H1 (cell line): ENCODE data around the gene AHR. TPM values are rescaled to one million over a fixed set of nuclear protein-coding genes. Genes with fewer than 3 reads are reported as not detected.

Experiments used
- CTCF ChIA-PET: fragments of 300-600 bp; sonication (Branson Sonifier 250); formaldehyde crosslinking; loops from one replicate; lab custom pipeline; 2021; ENCODE audit not compliant: partially characterized antibody; lab: Charles Lee
- POLR2A ChIA-PET: fragments of 300-600 bp; sonication (Branson Sonifier 250); formaldehyde crosslinking; loops from one replicate; lab custom pipeline; 2021; ENCODE audit warnings: inconsistent platforms; ENCODE audit not compliant: partially characterized antibody; lab: Charles Lee
- DNase-seq, 2 experiments: peaks; one replicate each; pipeline versions ENCODE4 v3.0.0 to v3.0.0-alpha.2; 2010 to 2022; ENCODE audit warnings: low spot score in 2 of 2, low read depth in 1 of 2, mixed read lengths in 1 of 2
- FAIRE-seq: peaks from 2 replicates; lab custom pipeline; 2011; peaks lifted over from hg19 to GRCh38; lab: Jason Lieb, UNC
- H2AFZ ChIP-seq: 2 replicates; pipeline ENCODE4 v1.8.1; 2012; ENCODE audit warnings: low read length, inconsistent platforms
- H2AK5ac ChIP-seq: 2 replicates; pipeline ENCODE4 v1.6.1; 2013; ENCODE audit warnings: low read depth, low read length
- H2BK120ac ChIP-seq: replicated peaks from 2 replicates; pipeline ENCODE3; 2013; ENCODE audit warnings: low read depth, low read length, inconsistent platforms
- H2BK12ac ChIP-seq: 2 replicates; pipeline ENCODE4 v1.6.1; 2013; ENCODE audit warnings: low read depth, low read length
- H2BK15ac ChIP-seq: 2 replicates; pipeline ENCODE4 v1.6.1; 2013; ENCODE audit warnings: low read length
- H2BK20ac ChIP-seq: 2 replicates; pipeline ENCODE4 v1.6.1; 2013; ENCODE audit warnings: low read length
- H2BK5ac ChIP-seq: 2 replicates; pipeline ENCODE4 v1.6.1; 2013; ENCODE audit warnings: low read depth, low read length
- H3K14ac ChIP-seq: 2 replicates; pipeline ENCODE4 v1.6.1; 2013; ENCODE audit warnings: inconsistent platforms; ENCODE audit not compliant: insufficient read length
- H3K18ac ChIP-seq: 2 replicates; pipeline ENCODE4 v1.6.1; 2013; ENCODE audit warnings: low read length; ENCODE audit errors: extremely low read depth
- H3K23ac ChIP-seq: 2 replicates; pipeline ENCODE4 v1.6.1; 2013; ENCODE audit warnings: inconsistent platforms; ENCODE audit not compliant: insufficient read length
- H3K23me2 ChIP-seq: 2 replicates; pipeline ENCODE4 v1.6.1; 2013; ENCODE audit warnings: low read depth, low read length
- H3K27ac ChIP-seq: 2 replicates; pipeline ENCODE4 v1.6.1; 2011; ENCODE audit warnings: low read depth, low read length, inconsistent platforms
- H3K27me3 ChIP-seq, 4 experiments: replicated peaks in 1 of 4; 1 replicate in 1 of 4; 2 replicates in 3 of 4; pipeline versions ENCODE4 v1.6.1 to v1.8.1; 2011 to 2013; ENCODE audit warnings: low read length in 3 of 4, mild to moderate bottlenecking in 3 of 4, inconsistent platforms in 2 of 4, mixed read lengths in 2 of 4, moderate library complexity in 1 of 4; ENCODE audit not compliant: control insufficient read depth in 3 of 4, insufficient read depth in 3 of 4; ENCODE audit errors: extremely low read depth in 1 of 4
- H3K36me3 ChIP-seq, 4 experiments: 2 replicates each; pipeline versions ENCODE4 v1.6.1 to v1.8.1; 2011 to 2013; ENCODE audit warnings: mild to moderate bottlenecking in 4 of 4, low read length in 3 of 4, moderate library complexity in 2 of 4, control low read depth in 1 of 4, inconsistent platforms in 1 of 4; ENCODE audit not compliant: insufficient read depth in 4 of 4, control insufficient read depth in 2 of 4
- H3K4ac ChIP-seq: replicated peaks from 2 replicates; pipeline ENCODE3; 2013; ENCODE audit warnings: low read length, low read depth, mixed read lengths, inconsistent platforms; ENCODE audit not compliant: insufficient read length
- H3K4me1 ChIP-seq, 4 experiments: replicated peaks in 1 of 4; 1 replicate in 1 of 4; 2 replicates in 3 of 4; pipeline versions ENCODE4 v1.6.1 to v1.8.1; 2011 to 2013; ENCODE audit warnings: low read length in 3 of 4, inconsistent platforms in 2 of 4, mixed read lengths in 1 of 4; ENCODE audit not compliant: insufficient read depth in 4 of 4, control insufficient read depth in 3 of 4
- H3K4me2 ChIP-seq, 2 experiments: 2 replicates each; pipeline versions ENCODE4 v1.6.1 to v1.8.1; 2011 to 2013; ENCODE audit warnings: low read depth in 2 of 2, low read length in 2 of 2, control low read depth in 1 of 2, inconsistent platforms in 1 of 2, mild to moderate bottlenecking in 1 of 2; ENCODE audit not compliant: insufficient read depth in 1 of 2
- H3K4me3 ChIP-seq, 4 experiments: fragments of 200-600, 300-600 bp in 1 of 4; sonication (generic), shearing (Covaris generic), sonication (Bioruptor Twin) in 1 of 4; 2 replicates each; pipeline versions ENCODE4 v1.5.1 to v1.8.1; 2011 to 2016; ENCODE audit warnings: low read length in 4 of 4, low read depth in 3 of 4, control low read depth in 2 of 4, inconsistent platforms in 2 of 4, mild to moderate bottlenecking in 2 of 4, mixed read lengths in 1 of 4, moderate library complexity in 1 of 4; ENCODE audit not compliant: insufficient read depth in 2 of 4; ENCODE audit errors: extremely low read depth in 1 of 4
- H3K56ac ChIP-seq: replicated peaks from 2 replicates; pipeline ENCODE3; 2013; ENCODE audit warnings: low read depth, mild to moderate bottlenecking, mixed read lengths, low read length, inconsistent platforms; ENCODE audit not compliant: insufficient read length
- H3K79me1 ChIP-seq: 2 replicates; pipeline ENCODE4 v1.6.1; 2013; ENCODE audit warnings: low read depth, low read length, control low read depth
- H3K79me2 ChIP-seq, 2 experiments: 2 replicates each; pipeline versions ENCODE4 v1.6.1 to v1.8.1; 2012 to 2013; ENCODE audit warnings: low read length in 2 of 2, mild to moderate bottlenecking in 2 of 2, inconsistent platforms in 1 of 2; ENCODE audit not compliant: insufficient read depth in 2 of 2, control insufficient read depth in 1 of 2
- H3K9ac ChIP-seq, 4 experiments: replicated peaks in 1 of 4; 1 replicate in 1 of 4; 2 replicates in 3 of 4; pipeline versions ENCODE4 v1.6.1 to v1.8.1; 2011 to 2013; ENCODE audit warnings: low read depth in 3 of 4, low read length in 3 of 4, control low read depth in 2 of 4, mild to moderate bottlenecking in 2 of 4, moderate library complexity in 2 of 4, inconsistent platforms in 1 of 4; ENCODE audit errors: extremely low read depth in 1 of 4
- H3K9me3 ChIP-seq, 2 experiments: 2 replicates each; pipeline versions ENCODE4 v1.6.1 to v1.8.1; 2012 to 2013; ENCODE audit warnings: mild to moderate bottlenecking in 2 of 2, moderate library complexity in 2 of 2, control low read depth in 1 of 2, inconsistent platforms in 1 of 2, low read depth in 1 of 2, low read length in 1 of 2, mixed read lengths in 1 of 2; ENCODE audit not compliant: insufficient read depth in 2 of 2
- H4K20me1 ChIP-seq, 2 experiments: replicated peaks in 1 of 2; 2 replicates each; pipeline versions ENCODE3 to v1.8.1; 2011 to 2013; ENCODE audit warnings: inconsistent platforms in 2 of 2, low read length in 2 of 2, mild to moderate bottlenecking in 1 of 2; ENCODE audit not compliant: insufficient read depth in 2 of 2, control insufficient read depth in 1 of 2
- H4K5ac ChIP-seq: 2 replicates; pipeline ENCODE4 v1.6.1; 2013; ENCODE audit warnings: low read length, low read depth, mixed read lengths, inconsistent platforms; ENCODE audit not compliant: insufficient read length
- H4K8ac ChIP-seq: 2 replicates; pipeline ENCODE4 v1.8.0; 2013; ENCODE audit warnings: mild to moderate bottlenecking, moderate library complexity, low read length, inconsistent platforms; ENCODE audit not compliant: insufficient read depth; ENCODE audit errors: extremely low read depth
- H4K91ac ChIP-seq: replicated peaks from 2 replicates; pipeline ENCODE3; 2013; ENCODE audit warnings: low read length, mixed read lengths, inconsistent platforms; ENCODE audit not compliant: insufficient read length
- ASH2L ChIP-seq: fragments of 200-600, 300-600 bp; sonication (generic); IDR thresholded peaks from one replicate; pipeline ENCODE4 v1.7.1; 2017; ENCODE audit warnings: low read length
- BACH1 ChIP-seq: IDR thresholded peaks from 2 replicates; pipeline ENCODE4 v1.6.1; 2012; ENCODE audit warnings: low read length, improper control_type of control experiment
- CTBP2 ChIP-seq: IDR thresholded peaks from 2 replicates; pipeline ENCODE4 v1.7.0; 2011; ENCODE audit warnings: borderline replicate concordance, mild to moderate bottlenecking, moderate library complexity, mixed read lengths, low read length; ENCODE audit not compliant: insufficient read depth, insufficient read length
- EP300 ChIP-seq, 2 experiments: IDR thresholded peaks; 1 replicate in 1 of 2; 2 replicates in 1 of 2; pipeline ENCODE4 v1.6.1; 2011 to 2012; ENCODE audit warnings: low read depth in 2 of 2, low read length in 2 of 2, mild to moderate bottlenecking in 2 of 2, borderline replicate concordance in 1 of 2, inconsistent platforms in 1 of 2, moderate library complexity in 1 of 2
- HDAC6 ChIP-seq: IDR thresholded peaks from one replicate; pipeline ENCODE4 v1.7.1; 2012; ENCODE audit warnings: low read depth, mild to moderate bottlenecking, inconsistent platforms, low read length, moderate library complexity
- JUN ChIP-seq: IDR thresholded peaks from 2 replicates; pipeline ENCODE4 v1.6.1; 2011; ENCODE audit warnings: low read depth, mild to moderate bottlenecking, improper control_type of control experiment, low read length
- NANOG ChIP-seq: IDR thresholded peaks from 2 replicates; pipeline ENCODE4 v1.6.1; 2011; ENCODE audit warnings: low read length, low read depth, mild to moderate bottlenecking, inconsistent platforms; ENCODE audit not compliant: insufficient read depth, poor library complexity, severe bottlenecking
- PHF8 ChIP-seq: fragments of 200-600 bp; sonication (generic); conservative IDR thresholded peaks from 2 replicates; pipeline ENCODE4 v1.7.1; 2012; ENCODE audit warnings: low read depth, mild to moderate bottlenecking, inconsistent platforms, low read length, moderate library complexity
- RAD21 ChIP-seq, 2 experiments: IDR thresholded peaks in 1 of 2; conservative IDR thresholded peaks in 1 of 2; 2 replicates each; pipeline ENCODE4 v1.6.1; 2011; ENCODE audit warnings: low read depth in 2 of 2, low read length in 2 of 2, improper control_type of control experiment in 1 of 2, inconsistent platforms in 1 of 2, mild to moderate bottlenecking in 1 of 2, moderate library complexity in 1 of 2
- RFX5 ChIP-seq: IDR thresholded peaks from 2 replicates; pipeline ENCODE4 v1.6.1; 2011; ENCODE audit warnings: low read depth, low read length, improper control_type of control experiment, borderline replicate concordance
- SIX5 ChIP-seq: IDR thresholded peaks from 2 replicates; pipeline ENCODE4 v1.6.1; 2011; ENCODE audit warnings: mild to moderate bottlenecking, low read depth, low read length
- SP1 ChIP-seq: IDR thresholded peaks from 2 replicates; pipeline ENCODE4 v1.6.1; 2011; ENCODE audit warnings: low read depth, low read length
- SUZ12 ChIP-seq: fragments of 200-600 bp; sonication (generic); IDR thresholded peaks from 2 replicates; pipeline ENCODE4 v1.6.1; 2012; ENCODE audit warnings: mild to moderate bottlenecking, inconsistent platforms, low read length, moderate library complexity, mixed read lengths
- YY1 ChIP-seq: IDR thresholded peaks from 2 replicates; pipeline ENCODE4 v1.6.1; 2011; ENCODE audit warnings: low read depth, mild to moderate bottlenecking, low read length
- polyA plus RNA-seq, 7 experiments: library from polyadenylated mRNA; depleted of rRNA in 3 of 7; stranded (reverse) in 5 of 7; unstranded in 2 of 7; fragments of >200 nt in 5 of 7; fragments of 200-250 nt in 2 of 7; gene quantifications; 1 replicate in 5 of 7; 2 replicates in 1 of 7; 4 replicates in 1 of 7; pipeline versions ENCODE4 v1.2.1 to v1.2.3, GENCODE V29; 2011 to 2013; ENCODE audit warnings: missing spikeins in 2 of 7, mixed read lengths in 2 of 7
- total RNA-seq: library from RNA; stranded (reverse); fragmentation: NEBNext Ultra II Directional; extraction: Animal tissue kit (Norgen Biotek cat#: 25700); gene quantifications from 2 replicates; pipeline ENCODE4 v1.2.1, GENCODE V29; 2021
- TF ChIP-seq, protein P1 (sequence below): IDR thresholded peaks from 2 replicates; pipeline ENCODE4 v1.6.1; 2012; ENCODE audit warnings: inconsistent platforms

Gene AHR
- total and polyA plus RNA-seq, 2 of the 8 experiments (the other 6 are each of a cell fraction or from before 2014, with no cell fraction given), result 1.4 to 9.7 TPM

DNA sequence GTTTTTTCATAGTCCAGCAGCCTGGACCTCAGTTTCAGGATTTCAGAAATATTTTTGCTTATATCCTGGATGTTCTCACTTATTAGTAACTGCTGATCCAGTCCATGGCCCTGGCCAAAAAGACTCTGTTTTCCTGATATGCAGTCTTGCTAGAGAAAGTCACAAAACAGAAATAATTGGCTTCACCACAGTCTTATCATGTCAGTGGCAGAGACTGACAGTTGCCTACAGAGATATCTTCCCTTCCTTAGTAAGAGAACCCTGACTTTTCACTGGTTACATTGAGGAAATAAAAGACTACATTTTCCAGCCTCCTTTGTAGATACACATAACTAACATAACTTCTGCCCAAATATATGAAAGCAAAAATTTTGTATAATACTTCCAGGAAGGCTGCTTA lies 56.6 kb downstream of the AHR start:
- Histone ChIP-seq H3K4me1 (0 out of 7 replicates have a peak, but pooled peaks cover 0 to 2% (median 0%) of the 10 kb centered on the region in 4 experiments), H4K5ac (no peak overlapping the region), H3K23ac (no peak overlapping the region), H2BK120ac (no peak overlapping the region), H3K4ac (no peak overlapping the region), H3K36me3 (no peaks in the 10 kb centered on the region), H3K9ac (no peak overlapping the region), H3K14ac (no peak overlapping the region), H2AFZ (no peak overlapping the region), H2AK5ac (no peak overlapping the region), H3K4me3 (no peak overlapping the region), H4K20me1 (no peaks in the 10 kb centered on the region), H4K8ac (no peak overlapping the region), H3K23me2 (no peaks in the 10 kb centered on the region), H2BK5ac (no peak overlapping the region), H3K56ac (no peak overlapping the region), H2BK15ac (no peak overlapping the region), H3K18ac (no peak overlapping the region), H3K27me3 (no peaks in the 10 kb centered on the region), H2BK12ac (no peak overlapping the region), H3K79me1 (no peaks in the 10 kb centered on the region), H3K4me2 (no peak overlapping the region), H3K27ac (no peak overlapping the region), H3K9me3 (peaks cover 0 to 8% of the 10 kb centered on the region in 2 experiments; a peak in 2 of 4 replicates), H4K91ac (no peak overlapping the region), H3K79me2 (no peaks in the 10 kb centered on the region), H2BK20ac (no peak overlapping the region)
- TF ChIP-seq SIX5 (no peak), PHF8 (no peak), BACH1 (no peak), YY1 (no peak), HDAC6 (no peak), CTBP2 (no peak), RAD21 (IDR thresholded peaks at IDR 0.05 in 1 of 2, conservative IDR thresholded peaks at IDR 0.05 in 1 of 2; ENCODE audit: low read depth in 2 of 2, low read length in 2 of 2) (no peak), RFX5 (no peak), SP1 (no peak), SUZ12 (no peak), JUN (no peak), NANOG (no peak), EP300 (IDR thresholded peaks at IDR 0.05; ENCODE audit: borderline replicate concordance in 1 of 2, low read depth in 2 of 2, low read length in 2 of 2) (no peak), ASH2L (no peak)
- TF ChIP-seq, protein P1, sequence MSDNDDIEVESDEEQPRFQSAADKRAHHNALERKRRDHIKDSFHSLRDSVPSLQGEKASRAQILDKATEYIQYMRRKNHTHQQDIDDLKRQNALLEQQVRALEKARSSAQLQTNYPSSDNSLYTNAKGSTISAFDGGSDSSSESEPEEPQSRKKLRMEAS, result no peak
- DNase-seq (no peak), FAIRE-seq (no peak)
- POLR2A ChIA-PET, result no interaction called here
- CTCF ChIA-PET, result no interaction called here
